Naive thymus-derived CD4-positive, alpha-beta T cell (primary cell): ENCODE results near the gene RUNX3. TPM values are rescaled to one million over a fixed set of nuclear protein-coding genes. Genes with fewer than 3 reads are reported as not detected.
A peak's percentile ranks its signal among the peaks of the same experiment; 100 is the strongest.

Experiments used
- ATAC-seq: fragments of 150-1000 bp; cut with Tn5 transposase; 2 replicates; pipeline ENCODE4 v1.10.0; 2021; ENCODE audit warnings: mild to moderate bottlenecking, moderate library complexity
- CTCF ChIA-PET: fragments of 350-600 bp; sonication (Branson Sonifier 250); formaldehyde crosslinking; loops from one replicate; lab custom pipeline; 2021; ENCODE audit warnings: antibody characterized with exemption; lab: Charles Lee
- POLR2A ChIA-PET: fragments of 350-600 bp; sonication (Branson Sonifier 250); formaldehyde crosslinking; loops from one replicate; lab custom pipeline; 2021; ENCODE audit warnings: antibody characterized with exemption, inconsistent platforms; lab: Charles Lee
- DNase-seq, 9 donors: peaks; one replicate each; pipeline versions ENCODE4 v3.0.0 to v3.0.0-alpha.2; 2020 to 2022; ENCODE audit warnings: mixed read lengths in 1 of 9
- H3K27ac ChIP-seq: one replicate; pipeline ENCODE4 v1.7.0; 2013; ENCODE audit warnings: mild to moderate bottlenecking, low read depth, low read length, moderate library complexity
- H3K27me3 ChIP-seq, 2 donors: one replicate each; pipeline ENCODE4 v1.7.0; 2013; ENCODE audit warnings: low read length in 2 of 2, mild to moderate bottlenecking in 2 of 2, moderate library complexity in 2 of 2; ENCODE audit not compliant: control insufficient read depth in 2 of 2, insufficient read depth in 2 of 2
- H3K36me3 ChIP-seq, 3 experiments: 1 replicate in 2 of 3; 2 replicates in 1 of 3; pipeline ENCODE4 v1.7.0; 2013; ENCODE audit warnings: low read length in 3 of 3, mild to moderate bottlenecking in 3 of 3, moderate library complexity in 1 of 3; ENCODE audit not compliant: insufficient read depth in 3 of 3, control insufficient read depth in 2 of 3
- H3K4me1 ChIP-seq, 2 donors: one replicate each; pipeline ENCODE4 v1.7.0; 2013; ENCODE audit warnings: low read length in 2 of 2, mild to moderate bottlenecking in 2 of 2, moderate library complexity in 1 of 2; ENCODE audit not compliant: control insufficient read depth in 2 of 2, insufficient read depth in 2 of 2
- H3K4me3 ChIP-seq: 2 replicates; pipeline ENCODE4 v1.7.0; 2013; ENCODE audit warnings: mild to moderate bottlenecking, low read length
- H3K9me3 ChIP-seq, 3 experiments: 1 replicate in 2 of 3; 2 replicates in 1 of 3; pipeline ENCODE4 v1.7.0; 2013; ENCODE audit warnings: low read length in 3 of 3; ENCODE audit not compliant: control insufficient read depth in 2 of 3
- H3K27ac Mint-ChIP-seq, 9 donors: one replicate each; pipeline ENCODE4 v1.8.0; 2020 to 2022; ENCODE audit warnings: mixed read lengths in 9 of 9, mild to moderate bottlenecking in 8 of 9, moderate library complexity in 5 of 9, inconsistent platforms in 2 of 9
- H3K27me3 Mint-ChIP-seq, 5 donors: one replicate each; pipeline ENCODE4 v1.8.0; 2021 to 2022; ENCODE audit warnings: mixed read lengths in 5 of 5, mild to moderate bottlenecking in 1 of 5
- H3K36me3 Mint-ChIP-seq, 5 donors: one replicate each; pipeline ENCODE4 v1.8.0; 2020 to 2022; ENCODE audit warnings: mixed read lengths in 5 of 5, mild to moderate bottlenecking in 3 of 5, inconsistent platforms in 1 of 5
- H3K4me1 Mint-ChIP-seq, 7 donors: one replicate each; pipeline ENCODE4 v1.8.0; 2020 to 2022; ENCODE audit warnings: mixed read lengths in 7 of 7, mild to moderate bottlenecking in 3 of 7, inconsistent platforms in 1 of 7
- H3K4me3 Mint-ChIP-seq, 10 donors: one replicate each; pipeline ENCODE4 v1.8.0; 2020 to 2022; ENCODE audit warnings: mild to moderate bottlenecking in 10 of 10, mixed read lengths in 10 of 10, moderate library complexity in 6 of 10, inconsistent platforms in 2 of 10
- H3K9me3 Mint-ChIP-seq, 11 donors: one replicate each; pipeline ENCODE4 v1.8.0; 2020 to 2022; ENCODE audit warnings: mixed read lengths in 11 of 11, mild to moderate bottlenecking in 4 of 11, inconsistent platforms in 1 of 11, moderate library complexity in 1 of 11
- intact Hi-C, 2 donors: fragments of 100-400 bp; cut with micrococcal nuclease; formaldehyde crosslinking; loops; one replicate each; pipeline ENCODE4 v1.15.1; 2023
- polyA plus RNA-seq, 2 donors: library from polyadenylated mRNA; unstranded; fragments of 300-500 nt; fragmentation: Illumina TruSeq; gene quantifications; one replicate each; pipeline ENCODE4 v1.2.3, GENCODE V29; 2021
- total RNA-seq, 6 experiments: library from RNA in 5 of 6; stranded (reverse) in 5 of 6; gene quantifications; 1 replicate in 5 of 6; 2 replicates in 1 of 6; pipeline ENCODE4 v1.2.3 and lab custom pipeline; 2021 to 2026

The RUNX3 gene
- total and polyA plus RNA-seq, 7 experiments from 2014 or later: 14.2 to 135 (median 74.8) TPM

DNA sequence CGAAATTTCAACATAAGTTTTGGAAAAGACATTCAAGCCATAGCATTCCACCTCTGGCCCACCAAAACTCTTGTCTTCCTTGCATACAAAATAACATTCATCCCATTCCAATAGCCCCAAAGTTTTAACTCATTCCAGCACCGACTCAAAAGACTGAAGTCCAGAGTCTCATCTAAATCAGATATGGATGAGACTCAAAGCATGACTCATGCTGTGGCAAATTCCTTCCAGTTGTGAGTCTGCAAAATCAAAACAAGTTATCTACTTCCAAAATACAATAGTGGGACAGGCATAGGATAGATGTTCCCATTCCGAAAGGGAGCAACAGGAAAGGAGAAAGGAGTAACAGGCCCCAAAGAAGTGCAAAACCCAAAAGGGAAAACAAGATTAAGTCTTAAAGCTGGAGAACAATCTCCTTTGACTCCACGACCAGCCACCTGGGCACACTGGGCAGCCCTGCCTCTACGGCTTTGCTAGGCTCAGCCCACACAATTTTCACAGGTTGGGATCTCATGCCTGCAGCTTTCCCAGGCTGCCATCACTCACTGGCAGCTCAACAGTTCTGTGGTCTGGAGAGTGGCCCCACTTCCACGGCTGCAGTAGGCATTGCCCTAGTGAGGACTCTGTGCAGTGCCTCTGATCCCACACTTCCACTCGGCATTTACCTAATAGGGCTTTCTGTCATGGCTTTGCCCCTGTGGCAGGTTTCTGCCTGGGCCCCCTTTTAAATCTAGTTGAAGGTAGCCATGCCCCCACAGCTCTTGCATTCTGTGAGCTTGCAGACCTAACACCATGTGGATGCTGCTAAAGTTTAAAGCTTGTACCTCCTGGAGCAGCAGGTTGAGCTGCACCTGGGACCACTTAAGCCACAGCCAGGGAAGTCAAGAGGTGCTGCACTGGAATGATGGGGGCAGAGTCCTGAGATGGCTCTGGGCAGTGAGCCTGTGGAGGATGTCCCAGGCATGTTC lies 51.0 kb downstream of the RUNX3 start:
- Histone ChIP-seq H3K27me3 (no peaks in the 10 kb centered on the region), H3K9me3 (no peaks in the 10 kb centered on the region), H3K4me3 (no peak overlapping the region), H3K27ac (no peak overlapping the region), H3K4me1 (no peaks in the 10 kb centered on the region), H3K36me3 (no peaks in the 10 kb centered on the region)
- Mint-ChIP-seq H3K27me3 (peaks cover 0 to 58% (median 0%) of the 10 kb centered on the region in 5 donors), H3K4me1 (no peaks in the 10 kb centered on the region), H3K36me3 (peaks cover 0 to under 1% (median 0%) of the 10 kb centered on the region in 5 donors), H3K9me3 (peaks cover 0 to 20% (median 4%) of the 10 kb centered on the region in 11 donors), H3K27ac (no peak overlapping the region), H3K4me3 (no peak overlapping the region)
- no peak for ATAC-seq
- POLR2A ChIA-PET: interaction anchor here (0.6 kb wide), 1 partner anchor 75 kb away, joined by 3 read pairs; no protein-coding TSS in a partner anchor
- no peak for DNase-seq
- CTCF ChIA-PET: interaction anchor here (0.6 to 1.0 kb wide), 3 partner anchors 11 to 156 kb away, joined by 3 to 4 read pairs (median 3); no protein-coding TSS in a partner anchor
- intact Hi-C loops: no loop called here

DNA sequence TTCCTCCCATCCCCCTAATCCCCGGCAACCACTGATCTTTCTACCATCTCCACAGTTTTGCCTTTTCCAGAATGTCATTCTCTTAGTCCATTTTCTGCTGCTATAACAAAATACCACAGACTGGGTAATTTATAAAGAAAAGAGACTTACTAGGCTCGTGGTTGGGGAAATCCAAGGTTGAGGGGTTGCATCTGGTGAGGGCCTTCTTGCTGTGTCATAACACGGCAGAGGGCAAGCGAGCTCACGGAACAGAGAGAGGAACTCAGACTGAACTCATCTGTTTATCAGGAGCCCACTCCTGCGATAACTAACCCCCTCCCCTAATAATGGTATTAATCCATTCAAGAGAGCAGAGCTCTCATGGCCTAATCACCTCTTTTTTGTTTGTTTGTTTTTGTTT lies 52.0 kb downstream of the RUNX3 start:
- Histone ChIP-seq H3K36me3 (no peaks in the 10 kb centered on the region), H3K4me1 (no peaks in the 10 kb centered on the region), H3K9me3 (no peaks in the 10 kb centered on the region), H3K4me3 (no peak overlapping the region), H3K27ac (no peak overlapping the region), H3K27me3 (no peaks in the 10 kb centered on the region)
- Mint-ChIP-seq H3K27me3 (peaks cover 0 to 51% (median 0%) of the 10 kb centered on the region in 5 donors), H3K27ac (peak overlapping the region in 1 of 9 donors; percentile 20), H3K4me1 (no peaks in the 10 kb centered on the region), H3K4me3 (no peak overlapping the region), H3K9me3 (peaks cover 0 to 10% (median under 1%) of the 10 kb centered on the region in 11 donors), H3K36me3 (no peaks in the 10 kb centered on the region)
- intact Hi-C loops: no loop called here
- DNase-seq (no peak), ATAC-seq (no peak)
- CTCF ChIA-PET: interaction anchor here (0.6 kb wide), 1 partner anchor 155 kb away, joined by 3 read pairs; no protein-coding TSS in a partner anchor
- POLR2A ChIA-PET: interaction anchor here (0.6 kb wide), 1 partner anchor 76 kb away, joined by 3 read pairs; no protein-coding TSS in a partner anchor

DNA sequence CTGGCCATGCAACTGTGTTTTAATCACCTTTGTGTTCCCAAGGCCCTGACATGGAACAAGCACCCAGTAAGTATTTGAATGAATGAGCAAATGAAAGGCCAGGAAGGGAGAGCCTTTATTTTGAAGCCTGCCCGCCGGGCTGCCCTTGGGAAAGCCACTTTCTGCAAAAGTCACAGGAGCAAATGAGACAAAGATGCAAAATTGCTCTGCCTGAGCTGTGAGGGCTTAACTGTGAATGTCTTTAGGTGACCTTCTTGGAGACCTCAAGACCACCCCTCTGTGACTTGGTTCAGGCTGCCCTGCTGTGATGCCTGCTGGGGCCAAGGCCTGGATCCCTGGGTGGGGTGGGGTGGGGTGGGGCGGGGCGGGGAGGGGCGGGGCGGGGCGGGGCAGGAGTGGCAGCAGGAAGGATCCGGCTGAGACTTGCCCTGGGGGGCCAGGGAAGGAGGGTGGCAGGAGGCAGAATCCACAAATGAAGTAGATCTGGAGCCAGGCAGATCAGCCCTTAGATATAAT lies 54.0 kb downstream of the RUNX3 start:
- no peak overlapping the region for H3K27ac ChIP-seq
- peak overlapping the region in 1 of 9 donors; percentile 55 for H3K27ac Mint-ChIP-seq
- POLR2A ChIA-PET: no interaction called here

DNA sequence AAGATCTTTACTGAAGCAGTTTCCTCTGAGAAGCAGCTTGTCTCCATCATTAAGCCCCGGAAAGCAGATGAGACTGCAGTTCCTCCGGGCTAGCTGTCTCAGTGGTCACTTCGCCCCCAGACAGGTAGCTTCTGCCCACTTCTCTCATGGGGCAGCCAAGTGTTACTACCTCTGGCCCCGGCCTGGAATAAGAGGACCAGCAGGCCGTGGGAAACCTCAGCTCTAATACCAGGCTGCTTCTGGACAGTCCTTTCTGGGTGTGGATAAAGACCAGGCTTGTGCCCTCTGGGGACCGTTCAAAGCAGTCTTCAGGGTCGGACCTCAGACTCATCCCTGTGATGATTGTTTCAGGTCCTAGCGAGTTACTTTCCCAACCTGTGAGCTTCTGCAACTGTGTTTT lies 54.8 kb downstream of the RUNX3 start:
- POLR2A ChIA-PET: no interaction called here
- no peak overlapping the region for H3K4me3 Mint-ChIP-seq

More for the DNA sequence above, 54.0 kb downstream of the RUNX3 start:
- no peaks in the 10 kb centered on the region for H3K36me3 ChIP-seq
- Mint-ChIP-seq H3K4me3 (no peak overlapping the region), H3K4me1 (peaks cover 0 to 16% (median 4%) of the 10 kb centered on the region in 7 donors), H3K27me3 (peaks cover 0 to 45% (median 0%) of the 10 kb centered on the region in 5 donors), H3K36me3 (no peaks in the 10 kb centered on the region), H3K9me3 (peaks cover 0 to 5% (median 0%) of the 10 kb centered on the region in 11 donors)
- CTCF ChIA-PET: no interaction called here
- no peak for ATAC-seq
- no peak for DNase-seq
- H3K4me1 ChIP-seq: peaks cover 0 to under 1% of the 10 kb centered on the region in 2 donors
- no peaks in the 10 kb centered on the region for H3K9me3 ChIP-seq
- intact Hi-C loops: no loop called here
- no peaks in the 10 kb centered on the region for H3K27me3 ChIP-seq
- H3K4me3 ChIP-seq: no peak overlapping the region

DNA sequence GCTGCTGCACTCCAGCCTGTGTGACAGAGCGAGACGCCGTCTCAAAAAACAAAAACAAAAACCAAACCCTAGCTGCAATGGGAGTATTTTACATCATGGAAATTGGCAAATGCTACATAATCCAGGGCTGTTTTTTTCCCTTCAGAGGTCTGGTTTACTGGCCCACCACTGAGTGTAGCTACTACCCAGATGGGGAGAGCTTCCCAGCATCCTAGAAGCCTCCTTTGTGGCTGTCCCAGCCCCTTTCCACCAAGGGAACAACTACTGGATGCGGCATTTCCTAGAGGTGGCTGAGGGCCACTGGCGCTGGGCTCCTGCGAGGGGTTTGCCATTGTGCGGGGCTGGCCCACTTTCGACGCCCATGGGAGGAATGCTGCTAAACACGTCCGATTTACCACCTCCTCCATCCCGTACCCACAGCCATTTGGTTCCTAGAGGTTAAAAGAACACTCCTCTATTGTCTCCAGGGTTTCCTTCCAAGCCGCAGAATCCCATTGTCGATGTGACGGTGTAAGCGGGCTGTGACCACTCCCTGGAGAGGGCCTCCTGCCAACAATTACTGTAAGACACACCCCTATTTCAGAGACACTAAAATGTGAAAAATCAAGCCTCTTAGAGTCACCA lies 55.4 kb downstream of the RUNX3 start:
- ChIA-PET CTCF (no interaction called here), POLR2A (no interaction called here)
- no peak for ATAC-seq

More for the DNA sequence above, 54.8 kb downstream of the RUNX3 start:
- no peak overlapping the region for H3K27ac Mint-ChIP-seq
- H3K4me1 ChIP-seq: peaks cover 0 to 7% of the 10 kb centered on the region in 2 donors
- peaks cover 0 to 23% (median 11%) of the 10 kb centered on the region in 7 donors for H3K4me1 Mint-ChIP-seq
- CTCF ChIA-PET: no interaction called here
- intact Hi-C loops: no loop called here
- no peaks in the 10 kb centered on the region for H3K27me3 ChIP-seq
- no peak for ATAC-seq
- H3K9me3 ChIP-seq: no peaks in the 10 kb centered on the region
- H3K4me3 ChIP-seq: no peak overlapping the region
- H3K9me3 Mint-ChIP-seq: peaks cover 0 to 3% (median 0%) of the 10 kb centered on the region in 11 donors
- peak in 1 of 9 donors; percentile 14 for DNase-seq
- H3K27ac ChIP-seq: no peak overlapping the region
- H3K36me3 Mint-ChIP-seq: no peaks in the 10 kb centered on the region
- no peaks in the 10 kb centered on the region for H3K36me3 ChIP-seq
- H3K27me3 Mint-ChIP-seq: peaks cover 0 to 39% (median 0%) of the 10 kb centered on the region in 5 donors

DNA sequence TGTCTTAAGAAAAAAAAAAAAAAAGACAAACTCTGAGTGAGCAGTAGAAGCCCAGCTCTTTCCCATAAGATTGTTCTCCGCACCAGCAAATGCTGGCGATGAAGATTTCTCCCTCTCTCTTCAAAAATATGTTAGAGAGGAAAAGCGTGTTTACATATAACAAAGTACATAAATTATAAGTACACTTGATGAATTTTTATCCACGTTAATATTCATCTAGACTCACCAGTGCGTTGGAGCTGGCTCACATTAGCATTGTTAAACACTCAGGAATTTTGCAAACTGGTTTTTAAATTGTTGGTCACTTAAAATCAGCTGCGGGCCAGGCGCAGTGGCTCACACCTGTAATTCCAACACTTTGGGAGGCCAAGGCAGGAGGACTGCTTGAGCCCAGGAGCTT lies 56.0 kb downstream of the RUNX3 start:
- Histone ChIP-seq H3K27me3 (no peaks in the 10 kb centered on the region), H3K27ac (no peak overlapping the region), H3K36me3 (no peaks in the 10 kb centered on the region), H3K4me1 (peaks cover 0 to 7% of the 10 kb centered on the region in 2 donors), H3K9me3 (no peaks in the 10 kb centered on the region), H3K4me3 (no peak overlapping the region)
- ATAC-seq: no peak
- intact Hi-C loops: no loop called here
- Mint-ChIP-seq H3K9me3 (no peaks in the 10 kb centered on the region), H3K27me3 (peaks cover 0 to 33% (median 0%) of the 10 kb centered on the region in 5 donors), H3K27ac (no peak overlapping the region), H3K4me1 (peaks cover 0 to 26% (median 11%) of the 10 kb centered on the region in 7 donors), H3K36me3 (no peaks in the 10 kb centered on the region), H3K4me3 (no peak overlapping the region)
- no peak for DNase-seq
- ChIA-PET CTCF (no interaction called here), POLR2A (no interaction called here)

More for the DNA sequence above, 55.4 kb downstream of the RUNX3 start:
- no peak overlapping the region for H3K4me3 Mint-ChIP-seq
- intact Hi-C loops: no loop called here
- H3K4me1 Mint-ChIP-seq: peaks cover 0 to 23% (median 11%) of the 10 kb centered on the region in 7 donors
- Histone ChIP-seq H3K27me3 (no peaks in the 10 kb centered on the region), H3K4me3 (no peak overlapping the region), H3K36me3 (no peaks in the 10 kb centered on the region), H3K9me3 (no peaks in the 10 kb centered on the region), H3K27ac (no peak overlapping the region), H3K4me1 (peaks cover 0 to 7% of the 10 kb centered on the region in 2 donors)
- H3K27me3 Mint-ChIP-seq: peaks cover 0 to 36% (median 0%) of the 10 kb centered on the region in 5 donors
- H3K9me3 Mint-ChIP-seq: no peaks in the 10 kb centered on the region
- DNase-seq: peak in 1 of 9 donors; percentile 11
- H3K36me3 Mint-ChIP-seq: no peaks in the 10 kb centered on the region
- H3K27ac Mint-ChIP-seq: no peak overlapping the region
